Spleen (tissue), 11 donors: Measurements from ENCODE around the gene KSR2. TPM values are rescaled to one million over a fixed set of nuclear protein-coding genes. Genes with fewer than 3 reads are reported as not detected.
"Not testable (repeated sequence)": the region's sequence is repeated elsewhere in the genome, so short reads cannot be mapped to it uniquely, and the experiment has no call there.

Source experiments
- DNase-seq: peaks from one replicate; pipeline ENCODE4 v3.0.0-alpha.2; 2020
- H3K27ac ChIP-seq, 8 donors: fragments of 200-600 bp; sonication (generic) in 7 of 8; 1 replicate in 4 of 8; 2 replicates in 4 of 8; pipeline versions ENCODE4 v1.5.0 to v1.8.0; 2016 to 2021; ENCODE audit warnings: inconsistent platforms in 4 of 8, mild to moderate bottlenecking in 4 of 8, moderate library complexity in 1 of 8
- H3K27me3 ChIP-seq, 7 donors: fragments of 200-600 bp; sonication (generic) in 6 of 7; replicated peaks in 1 of 7; 1 replicate in 4 of 7; 2 replicates in 3 of 7; pipeline versions ENCODE4 v1.5.0 to v1.8.0; 2016 to 2021; ENCODE audit warnings: inconsistent platforms in 3 of 7, mild to moderate bottlenecking in 1 of 7
- H3K36me3 ChIP-seq, 6 donors: fragments of 200-600 bp; sonication (generic) in 5 of 6; 1 replicate in 4 of 6; 2 replicates in 2 of 6; pipeline versions ENCODE4 v1.5.0 to v1.8.0; 2016 to 2021; ENCODE audit warnings: inconsistent platforms in 2 of 6
- H3K4me1 ChIP-seq, 6 donors: fragments of 200-600 bp; sonication (generic) in 5 of 6; 1 replicate in 3 of 6; 2 replicates in 3 of 6; pipeline versions ENCODE4 v1.5.0 to v1.8.0; 2016 to 2021; ENCODE audit warnings: inconsistent platforms in 3 of 6
- H3K4me3 ChIP-seq, 8 donors: fragments of 200-600 bp; sonication (generic) in 7 of 8; 1 replicate in 4 of 8; 2 replicates in 4 of 8; pipeline versions ENCODE4 v1.5.0 to v1.8.0; 2016 to 2021; ENCODE audit warnings: inconsistent platforms in 4 of 8, mild to moderate bottlenecking in 4 of 8, moderate library complexity in 2 of 8
- H3K9me3 ChIP-seq, 8 donors: fragments of 200-600 bp; sonication (generic) in 7 of 8; 1 replicate in 4 of 8; 2 replicates in 4 of 8; pipeline versions ENCODE4 v1.5.0 to v1.8.0; 2016 to 2021; ENCODE audit warnings: inconsistent platforms in 4 of 8
- POLR2A ChIP-seq, 3 donors: fragments of 450-650 bp; IDR thresholded peaks; one replicate each; pipeline ENCODE4 v1.5.1; 2017; ENCODE audit warnings: antibody characterized with exemption in 3 of 3, mild to moderate bottlenecking in 1 of 3
- POLR2AphosphoS5 ChIP-seq, 3 donors: sonication (generic); formaldehyde crosslinking; IDR thresholded peaks; one replicate each; pipeline ENCODE4 v1.5.1; 2017; ENCODE audit warnings: antibody characterized with exemption in 3 of 3
- WGBS, 5 donors: extraction: QIAGEN DNeasy Blood & Tissue Kit in 3 of 5; methylation state at CpG; one replicate each; pipeline versions ENCODE4 v1.1.5 to v1.1.7; 2013 to 2018; 5-methylcytosine and 5-hydroxymethylcytosine counted together
- intact Hi-C: fragments of 100-400 bp; cut with DNase I; formaldehyde crosslinking; loops from one replicate; pipeline ENCODE4 v1.15.0; 2023; ENCODE audit warnings: low total_unique reads
- polyA plus RNA-seq, 3 donors: library from polyadenylated mRNA; stranded (reverse); fragments of 200-250 nt; gene quantifications; one replicate each; pipeline ENCODE4 v1.2.1, GENCODE V29; 2013
- total RNA-seq, 7 donors: library from RNA; depleted of rRNA in 3 of 7; stranded (reverse); fragments of >200 nt in 3 of 7; fragmentation: NEBNext Ultra II Directional in 4 of 7; extraction: Animal tissue kit (Norgen Biotek cat#: 25700) in 4 of 7; gene quantifications; one replicate each; pipeline versions ENCODE4 v1.1.0 to v1.2.1, GENCODE V29; 2016 to 2021
- TF ChIP-seq, protein P1 (sequence below), 11 experiments: fragments of 200-600 bp in 7 of 11; fragments of 450-650 bp in 4 of 11; sonication (generic) in 4 of 11; IDR thresholded peaks in 8 of 11; conservative IDR thresholded peaks in 3 of 11; 1 replicate in 7 of 11; 2 replicates in 4 of 11; pipeline versions ENCODE4 v1.4.0 to v1.8.0; 2016 to 2021; ENCODE audit warnings: antibody characterized with exemption in 11 of 11, inconsistent platforms in 4 of 11, mild to moderate bottlenecking in 1 of 11
- donor health status: healthy with polysubstance abuse.
- donor health status: DM: no; HTN: no; CAD: no; lungs with moderate emphysema.
- donor health status: DM: no; HTN: no; CAD: no.
- donor health status: Bipolar disorder and iron deficiency.
- donor health status: healthy.
- donor health status: DM: no; HTN: no; CAD: no.
- donor health status: DM: yes; HTN: yes; CAD: no.

Gene KSR2
- total and polyA plus RNA-seq, 10 donors: under 0.01 to 0.09 (median 0.02) TPM; not detected in 4

DNA sequence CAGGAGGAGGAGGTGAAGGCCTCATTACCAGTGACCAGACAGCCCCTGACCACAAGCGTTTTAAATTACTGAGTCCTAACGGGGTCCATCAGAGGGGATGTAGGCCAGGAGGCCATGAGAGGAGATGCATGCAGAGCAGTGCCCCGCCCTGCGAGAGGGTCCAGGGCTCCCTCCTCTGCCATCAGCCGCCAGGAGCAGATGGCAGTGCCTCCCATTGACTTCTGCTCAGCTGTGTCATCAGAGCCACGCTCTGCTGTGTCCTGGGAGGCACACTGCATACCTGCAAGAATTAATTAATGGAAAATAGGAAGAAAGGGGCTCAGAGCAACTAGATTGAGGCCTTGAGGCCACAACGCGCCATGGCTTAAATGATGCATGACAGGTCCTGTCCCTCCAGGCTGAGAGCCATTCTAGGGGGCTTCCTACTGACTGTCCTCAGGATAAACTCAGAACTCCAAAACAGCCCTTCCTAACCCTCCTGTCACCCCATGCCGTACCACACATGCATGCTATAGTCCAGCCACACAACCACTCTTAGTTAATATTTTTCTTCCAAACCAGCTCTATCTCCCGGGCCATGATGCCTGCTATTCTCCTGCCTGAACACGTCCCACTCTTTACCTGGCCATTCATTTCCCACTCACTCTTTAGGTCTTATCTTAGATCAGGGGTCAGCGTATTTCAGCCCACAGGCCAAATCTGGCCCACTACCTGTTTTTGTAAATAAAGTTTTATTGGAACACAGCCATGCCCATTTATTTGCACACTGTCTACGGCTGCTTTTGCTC is 235.8 kb downstream of the KSR2 start:
- no peak for DNase-seq
- Histone ChIP-seq H3K27ac (no peak overlapping the region), H3K4me1 (no peaks in the 10 kb centered on the region), H3K36me3 (no peaks in the 10 kb centered on the region), H3K27me3 (peaks cover 0 to 5% (median 0%) of the 10 kb centered on the region in 7 donors), H3K4me3 (no peak overlapping the region), H3K9me3 (peaks cover 0 to 17% (median 0%) of the 10 kb centered on the region in 8 donors)
- intact Hi-C loops: no loop called here
- 79 to 90% (median 86%) methylated on average over 13 of the region's 13 CpGs for WGBS, 5 donors
- TF ChIP-seq, protein P1, sequence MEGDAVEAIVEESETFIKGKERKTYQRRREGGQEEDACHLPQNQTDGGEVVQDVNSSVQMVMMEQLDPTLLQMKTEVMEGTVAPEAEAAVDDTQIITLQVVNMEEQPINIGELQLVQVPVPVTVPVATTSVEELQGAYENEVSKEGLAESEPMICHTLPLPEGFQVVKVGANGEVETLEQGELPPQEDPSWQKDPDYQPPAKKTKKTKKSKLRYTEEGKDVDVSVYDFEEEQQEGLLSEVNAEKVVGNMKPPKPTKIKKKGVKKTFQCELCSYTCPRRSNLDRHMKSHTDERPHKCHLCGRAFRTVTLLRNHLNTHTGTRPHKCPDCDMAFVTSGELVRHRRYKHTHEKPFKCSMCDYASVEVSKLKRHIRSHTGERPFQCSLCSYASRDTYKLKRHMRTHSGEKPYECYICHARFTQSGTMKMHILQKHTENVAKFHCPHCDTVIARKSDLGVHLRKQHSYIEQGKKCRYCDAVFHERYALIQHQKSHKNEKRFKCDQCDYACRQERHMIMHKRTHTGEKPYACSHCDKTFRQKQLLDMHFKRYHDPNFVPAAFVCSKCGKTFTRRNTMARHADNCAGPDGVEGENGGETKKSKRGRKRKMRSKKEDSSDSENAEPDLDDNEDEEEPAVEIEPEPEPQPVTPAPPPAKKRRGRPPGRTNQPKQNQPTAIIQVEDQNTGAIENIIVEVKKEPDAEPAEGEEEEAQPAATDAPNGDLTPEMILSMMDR (IDR thresholded peaks at IDR 0.05 in 8 of 11, conservative IDR thresholded peaks at IDR 0.05 in 3 of 11): no peak
- no peak for TF ChIP-seq POLR2A (IDR thresholded peaks at IDR 0.05)
- no peak for TF ChIP-seq POLR2AphosphoS5 (IDR thresholded peaks at IDR 0.05)

DNA sequence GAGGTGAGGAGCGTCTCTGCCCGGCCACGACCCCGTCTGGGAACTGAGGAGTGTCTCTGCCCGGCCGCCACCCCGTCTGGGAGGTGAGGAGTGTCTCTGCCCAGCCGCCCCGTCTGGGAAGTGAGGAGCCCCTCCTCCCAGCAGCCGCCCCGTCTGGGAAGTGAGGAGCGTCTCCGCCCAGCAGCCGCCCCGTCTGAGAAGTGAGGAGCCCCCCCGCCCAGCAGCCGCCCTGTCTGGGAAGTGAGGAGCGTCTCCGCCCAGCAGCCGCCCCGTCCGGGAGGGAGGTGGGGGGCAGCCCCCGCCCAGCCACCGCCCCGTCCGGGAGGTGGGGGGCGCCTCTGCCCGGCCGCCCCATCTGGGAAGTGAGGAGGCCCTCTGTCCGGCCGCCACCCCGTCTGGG is 237.7 kb downstream of the KSR2 start:
- H3K4me3 ChIP-seq, intact Hi-C loops, DNase-seq, H3K27me3 ChIP-seq, H3K36me3 ChIP-seq, H3K27ac ChIP-seq, H3K4me1 ChIP-seq: not testable (repeated sequence)
- 90 to 95% (median 93%) methylated on average over 16 to 32 of the region's 32 CpGs for WGBS, 5 donors
- peaks cover 0 to 17% (median 0%) of the 10 kb centered on the region in 8 donors for H3K9me3 ChIP-seq

DNA sequence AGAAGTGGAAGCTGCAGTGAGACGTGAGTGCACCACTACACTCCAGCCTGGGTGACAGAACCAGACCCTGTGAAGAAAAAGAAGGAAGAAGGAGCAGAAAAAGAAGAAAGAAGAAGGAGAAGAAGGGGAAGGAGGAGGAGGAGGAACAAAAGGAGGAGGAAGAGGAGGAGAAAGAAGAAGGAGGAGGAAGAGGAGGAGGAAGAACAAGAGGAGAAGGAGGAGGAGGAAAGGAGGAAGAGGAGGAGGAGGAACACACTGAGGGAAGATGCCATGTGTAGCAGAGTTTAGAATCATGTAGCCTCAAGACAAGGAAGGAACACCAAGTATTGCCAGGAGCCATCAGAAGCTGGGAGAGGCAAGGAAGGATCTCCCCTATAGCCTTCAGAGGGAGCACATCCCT is 241.5 kb downstream of the KSR2 start:
- H3K4me3 ChIP-seq: no peak overlapping the region
- no peaks in the 10 kb centered on the region for H3K4me1 ChIP-seq
- H3K36me3 ChIP-seq: no peaks in the 10 kb centered on the region
- H3K27me3 ChIP-seq: no peaks in the 10 kb centered on the region
- H3K27ac ChIP-seq: no peak overlapping the region
- DNase-seq: no peak
- WGBS, 5 donors: 52 to 76% (median 68%) methylated on average over 1 of the region's 1 CpG
- TF ChIP-seq, protein P1 (IDR thresholded peaks at IDR 0.05 in 8 of 11, conservative IDR thresholded peaks at IDR 0.05 in 3 of 11): no peak
- TF ChIP-seq POLR2AphosphoS5 (IDR thresholded peaks at IDR 0.05) (no peak), POLR2A (IDR thresholded peaks at IDR 0.05) (no peak)
- intact Hi-C loops: no loop called here
- H3K9me3 ChIP-seq: peaks cover 0 to 13% (median 0%) of the 10 kb centered on the region in 8 donors

DNA sequence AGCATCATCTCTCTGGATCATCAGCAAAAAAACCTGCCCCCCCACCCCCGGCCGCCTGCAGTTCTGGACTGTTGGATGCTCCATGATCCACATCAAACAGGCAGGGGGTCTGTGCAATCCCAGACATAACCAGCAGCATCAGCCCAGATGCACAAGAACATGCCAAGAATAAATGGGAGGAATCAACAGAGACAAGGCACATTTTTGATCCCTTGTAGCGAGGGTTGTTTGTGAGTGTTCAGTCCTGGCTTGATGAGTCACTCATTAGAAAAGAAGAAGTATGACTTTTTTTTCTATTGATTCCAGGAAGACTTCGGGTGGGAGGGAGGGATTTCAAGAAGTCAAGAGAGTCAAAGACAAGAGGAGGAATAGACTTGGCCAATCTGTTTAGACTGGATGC is 244.2 kb downstream of the KSR2 start:
- Histone ChIP-seq H3K4me1 (no peaks in the 10 kb centered on the region), H3K9me3 (no peaks in the 10 kb centered on the region), H3K36me3 (no peaks in the 10 kb centered on the region), H3K27me3 (peaks cover 0 to 6% (median 0%) of the 10 kb centered on the region in 7 donors), H3K27ac (no peak overlapping the region), H3K4me3 (no peak overlapping the region)
- 36 to 53% (median 50%) methylated on average over 3 to 4 of the region's 4 CpGs for WGBS, 5 donors
- DNase-seq: no peak
- no peak for TF ChIP-seq POLR2AphosphoS5 (IDR thresholded peaks at IDR 0.05)
- TF ChIP-seq, protein P1 (IDR thresholded peaks at IDR 0.05 in 8 of 11, conservative IDR thresholded peaks at IDR 0.05 in 3 of 11): no peak
- TF ChIP-seq POLR2A (IDR thresholded peaks at IDR 0.05): no peak
- intact Hi-C loops: no loop called here
